ENCODE results near the gene ZSWIM4. TPM values are rescaled to one million over a fixed set of nuclear protein-coding genes. Genes with fewer than 3 reads are reported as not detected.
A peak's percentile ranks its signal among the peaks of the same experiment; 100 is the strongest.

ZSWIM4 gene
- total and polyA plus RNA-seq, 12 donors: 1.2 to 7.1 (median 2.7) TPM

GRCh38 chr19:13781547-13781946 is 13.7 kb upstream of the ZSWIM4 start:
- no peak for TF ChIP-seq CTCF (IDR thresholded peaks at IDR 0.05)
- Histone ChIP-seq H3K27ac (peak overlapping the region in 9 of 10 donors; percentile 25 to 80 (median 46)), H3K9me3 (no peaks in the 10 kb centered on the region), H3K4me1 (peaks cover 0 to 41% (median 23%) of the 10 kb centered on the region in 9 donors), H3K4me3 (no peak overlapping the region), H3K27me3 (no peaks in the 10 kb centered on the region), H3K36me3 (peaks cover 0 to 33% (median 17%) of the 10 kb centered on the region in 9 donors)
- DNase-seq: peak; percentile 55 to 86
- WGBS, 2 donors: 2 to 11% methylated on average over 5 of the region's 5 CpGs
- peak; percentile 65 to 89 (median 80) for ATAC-seq
- intact Hi-C loops (cut with DNase I): no loop called here

GRCh38 chr19:13782537-13782936 is 12.7 kb upstream of the ZSWIM4 start:
- no peak for TF ChIP-seq CTCF (IDR thresholded peaks at IDR 0.05)
- H3K4me3 ChIP-seq: no peak overlapping the region
- intact Hi-C loops (cut with DNase I): loop anchor here in 1 of 10 donors (2.0 kb wide), 1 partner anchor 80 kb away; no protein-coding TSS in a partner anchor
- H3K27me3 ChIP-seq: no peaks in the 10 kb centered on the region
- H3K36me3 ChIP-seq: peaks cover 0 to 23% (median 17%) of the 10 kb centered on the region in 9 donors
- no peak for ATAC-seq
- 71 to 78% methylated on average over 8 of the region's 8 CpGs for WGBS, 2 donors
- H3K9me3 ChIP-seq: no peaks in the 10 kb centered on the region
- peaks cover 0 to 45% (median 26%) of the 10 kb centered on the region in 9 donors for H3K4me1 ChIP-seq
- no peak for DNase-seq
- peak overlapping the region in 2 of 10 donors; percentile 63 to 80 for H3K27ac ChIP-seq

GRCh38 chr19:13783565-13784500 is 11.4 kb upstream of the ZSWIM4 start:
- TF ChIP-seq CTCF (IDR thresholded peaks at IDR 0.05): no peak
- no peaks in the 10 kb centered on the region for H3K27me3 ChIP-seq
- DNase-seq: no peak
- no peak for ATAC-seq
- H3K36me3 ChIP-seq: peaks cover 0 to 11% (median 6%) of the 10 kb centered on the region in 9 donors
- H3K4me3 ChIP-seq: no peak overlapping the region
- peaks cover 5 to 58% (median 33%) of the 10 kb centered on the region in 9 donors for H3K4me1 ChIP-seq
- no peaks in the 10 kb centered on the region for H3K9me3 ChIP-seq
- intact Hi-C loops (cut with DNase I): loop anchor here in 3 of 10 donors (2.0 kb wide), 1 partner anchor 79 kb away; no protein-coding TSS in a partner anchor
- H3K27ac ChIP-seq: no peak overlapping the region
- WGBS, 2 donors: 80 to 85% methylated on average over 18 of the region's 18 CpGs

GRCh38 chr19:13784731-13785452 is 10.4 kb upstream of the ZSWIM4 start:
- intact Hi-C loops (cut with DNase I): loop anchor here in 8 of 10 donors (1.0 to 5.0 kb wide), 3 partner anchors 77 to 78 kb away; no protein-coding TSS in a partner anchor
- H3K9me3 ChIP-seq: no peaks in the 10 kb centered on the region
- H3K4me1 ChIP-seq: peaks cover 5 to 61% (median 33%) of the 10 kb centered on the region in 9 donors
- H3K27ac ChIP-seq: peak overlapping the region in 2 of 10 donors; percentile 15 to 36
- DNase-seq (peak; percentile 72 to 82), ATAC-seq (peak; percentile 49 to 69 (median 64))
- no peak overlapping the region for H3K4me3 ChIP-seq
- peak; percentile 29 to 79 (median 67) for TF ChIP-seq CTCF (IDR thresholded peaks at IDR 0.05)
- H3K36me3 ChIP-seq: peaks cover 0 to under 1% (median 0%) of the 10 kb centered on the region in 9 donors
- WGBS, 2 donors: 27 to 31% methylated on average over 16 to 17 of the region's 17 CpGs
- no peaks in the 10 kb centered on the region for H3K27me3 ChIP-seq

Measured in heart right ventricle (tissue), 16 donors.